ENCODE results near the gene FARS2.

DNA sequence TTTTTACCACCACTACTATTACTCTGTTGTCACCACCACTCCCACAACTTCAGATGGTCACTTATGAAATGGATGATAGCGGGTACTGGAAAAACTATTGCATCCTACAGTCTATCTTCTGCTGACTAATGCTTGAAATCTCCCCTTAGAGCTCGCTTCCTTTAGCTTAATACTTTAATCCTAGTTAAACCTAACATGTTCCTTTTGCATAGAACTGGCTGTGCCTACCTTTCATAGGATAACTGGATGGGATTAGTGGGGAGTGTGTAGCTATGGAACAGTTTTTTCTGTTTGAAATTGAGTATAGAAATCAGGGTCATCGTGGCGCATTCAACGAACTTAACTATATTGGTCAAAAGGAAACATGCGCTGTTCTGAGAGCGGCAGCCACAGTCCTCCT, 294.7 kb downstream of the FARS2 start:
- TF ChIP-seq, protein P1, sequence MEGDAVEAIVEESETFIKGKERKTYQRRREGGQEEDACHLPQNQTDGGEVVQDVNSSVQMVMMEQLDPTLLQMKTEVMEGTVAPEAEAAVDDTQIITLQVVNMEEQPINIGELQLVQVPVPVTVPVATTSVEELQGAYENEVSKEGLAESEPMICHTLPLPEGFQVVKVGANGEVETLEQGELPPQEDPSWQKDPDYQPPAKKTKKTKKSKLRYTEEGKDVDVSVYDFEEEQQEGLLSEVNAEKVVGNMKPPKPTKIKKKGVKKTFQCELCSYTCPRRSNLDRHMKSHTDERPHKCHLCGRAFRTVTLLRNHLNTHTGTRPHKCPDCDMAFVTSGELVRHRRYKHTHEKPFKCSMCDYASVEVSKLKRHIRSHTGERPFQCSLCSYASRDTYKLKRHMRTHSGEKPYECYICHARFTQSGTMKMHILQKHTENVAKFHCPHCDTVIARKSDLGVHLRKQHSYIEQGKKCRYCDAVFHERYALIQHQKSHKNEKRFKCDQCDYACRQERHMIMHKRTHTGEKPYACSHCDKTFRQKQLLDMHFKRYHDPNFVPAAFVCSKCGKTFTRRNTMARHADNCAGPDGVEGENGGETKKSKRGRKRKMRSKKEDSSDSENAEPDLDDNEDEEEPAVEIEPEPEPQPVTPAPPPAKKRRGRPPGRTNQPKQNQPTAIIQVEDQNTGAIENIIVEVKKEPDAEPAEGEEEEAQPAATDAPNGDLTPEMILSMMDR (IDR thresholded peaks at IDR 0.05; ENCODE audit: borderline replicate concordance, extremely low read depth, low read length, poor library complexity, severe bottlenecking) = no peak
- TF ChIP-seq EZH2 (IDR thresholded peaks at IDR 0.05; ENCODE audit: borderline replicate concordance, low read depth, low read length, severe bottlenecking) = no peak
